Endothelial cell of umbilical vein (primary cell): ENCODE results near the gene CD55.

Experiments used
- CTCF ChIP-seq, 2 donors: IDR thresholded peaks; 1 replicate in 1 of 2; 2 replicates in 1 of 2; pipeline ENCODE4 v1.5.1; 2011; ENCODE audit warnings: low read length in 2 of 2, mild to moderate bottlenecking in 2 of 2, moderate library complexity in 2 of 2, control low read depth in 1 of 2, inconsistent platforms in 1 of 2, low read depth in 1 of 2; ENCODE audit not compliant: insufficient read depth in 1 of 2; ENCODE audit errors: extremely low read depth in 1 of 2
- MAX ChIP-seq: IDR thresholded peaks from 2 replicates; pipeline ENCODE4 v1.6.1; 2011; ENCODE audit not compliant: insufficient read depth, insufficient read length
- MYC ChIP-seq: IDR thresholded peaks from one replicate; pipeline ENCODE4 v1.6.1; 2011; ENCODE audit warnings: mild to moderate bottlenecking, low read depth, low read length
- POLR2A ChIP-seq: IDR thresholded peaks from 2 replicates; pipeline ENCODE4 v1.6.1; 2012; ENCODE audit warnings: low read depth, mild to moderate bottlenecking, control low read depth, low read length
- POLR2AphosphoS5 ChIP-seq: IDR thresholded peaks from 2 replicates; pipeline ENCODE4 v1.6.1; 2012; ENCODE audit warnings: low read depth, mild to moderate bottlenecking, control low read depth, low read length, moderate library complexity; ENCODE audit not compliant: insufficient read depth

- TF ChIP-seq CTCF (IDR thresholded peaks at IDR 0.05; ENCODE audit: extremely low read depth in 1 of 2, insufficient read depth in 1 of 2, low read depth in 1 of 2, low read length in 2 of 2) (no peak), MAX (no peak), POLR2A (no peak), MYC (no peak), POLR2AphosphoS5 (no peak)
Measured at GRCh38 chr1:207343675-207344074, 22.2 kb downstream of the CD55 start.
